ENCODE measurements around the gene PRR20C.
"Not testable (repeated sequence)": the region's sequence is repeated elsewhere in the genome, so short reads cannot be mapped to it uniquely, and the experiment has no call there.

PRR20C gene

GRCh38 chr13:57153761-57154160 lies at the start of gene PRR20C:
PRR20C (plus strand) TSS chr13:57154061; CDS start chr13:57154448, 387 bp downstream.
- H3K4me3 ChIP-seq (ENCODE audit: low read depth, low read length); DNase-seq (ENCODE audit: low read depth): not testable (repeated sequence)

- TF ChIP-seq, protein P1, sequence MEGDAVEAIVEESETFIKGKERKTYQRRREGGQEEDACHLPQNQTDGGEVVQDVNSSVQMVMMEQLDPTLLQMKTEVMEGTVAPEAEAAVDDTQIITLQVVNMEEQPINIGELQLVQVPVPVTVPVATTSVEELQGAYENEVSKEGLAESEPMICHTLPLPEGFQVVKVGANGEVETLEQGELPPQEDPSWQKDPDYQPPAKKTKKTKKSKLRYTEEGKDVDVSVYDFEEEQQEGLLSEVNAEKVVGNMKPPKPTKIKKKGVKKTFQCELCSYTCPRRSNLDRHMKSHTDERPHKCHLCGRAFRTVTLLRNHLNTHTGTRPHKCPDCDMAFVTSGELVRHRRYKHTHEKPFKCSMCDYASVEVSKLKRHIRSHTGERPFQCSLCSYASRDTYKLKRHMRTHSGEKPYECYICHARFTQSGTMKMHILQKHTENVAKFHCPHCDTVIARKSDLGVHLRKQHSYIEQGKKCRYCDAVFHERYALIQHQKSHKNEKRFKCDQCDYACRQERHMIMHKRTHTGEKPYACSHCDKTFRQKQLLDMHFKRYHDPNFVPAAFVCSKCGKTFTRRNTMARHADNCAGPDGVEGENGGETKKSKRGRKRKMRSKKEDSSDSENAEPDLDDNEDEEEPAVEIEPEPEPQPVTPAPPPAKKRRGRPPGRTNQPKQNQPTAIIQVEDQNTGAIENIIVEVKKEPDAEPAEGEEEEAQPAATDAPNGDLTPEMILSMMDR (IDR thresholded peaks at IDR 0.05; ENCODE audit: low read depth, low read length) = no peak
- TF ChIP-seq POLR2A (IDR thresholded peaks at IDR 0.05; ENCODE audit: extremely low read depth, insufficient read length) (no peak), MYC (IDR thresholded peaks at IDR 0.05; ENCODE audit: low read depth, low read length) (no peak), MAX (IDR thresholded peaks at IDR 0.05; ENCODE audit: low read depth, low read length) (no peak)
- DNase-seq (ENCODE audit: low read depth) = no peak
Observed at GRCh38 chr13:57114945-57115344, 38.9 kb upstream of the PRR20C start.

DNA sequence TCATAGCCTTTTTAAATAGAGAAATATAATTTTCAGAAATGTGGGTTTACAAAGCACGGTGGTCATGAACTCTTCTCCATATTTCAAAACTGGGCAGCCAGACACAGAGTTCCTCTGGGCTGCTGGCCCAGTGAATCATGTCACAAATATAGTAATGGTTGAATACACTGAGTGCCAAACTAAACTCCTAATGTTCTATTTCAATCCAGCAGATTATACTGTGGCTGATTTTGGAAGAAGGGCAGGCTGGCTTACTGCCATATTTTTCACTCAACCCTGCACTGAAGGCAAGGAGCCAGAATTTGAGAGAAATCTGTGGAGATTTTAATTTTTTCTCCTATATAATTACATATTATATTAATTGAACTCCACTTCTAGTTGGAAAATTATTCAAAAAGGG lies 30.2 kb upstream of the PRR20C start:
- DNase-seq (ENCODE audit: low read depth) = no peak
- TF ChIP-seq, protein P1 (IDR thresholded peaks at IDR 0.05; ENCODE audit: low read depth, low read length) = no peak
- TF ChIP-seq MYC (IDR thresholded peaks at IDR 0.05; ENCODE audit: low read depth, low read length) (no peak), POLR2A (IDR thresholded peaks at IDR 0.05; ENCODE audit: extremely low read depth, insufficient read length) (no peak), MAX (IDR thresholded peaks at IDR 0.05; ENCODE audit: low read depth, low read length) (no peak)
- H3K4me3 ChIP-seq (ENCODE audit: low read depth, low read length) = no peak overlapping the region

More at GRCh38 chr13:57114945-57115344, 38.9 kb upstream of the PRR20C start:
- H3K4me3 ChIP-seq (ENCODE audit: low read depth, low read length) = no peak overlapping the region

GRCh38 chr13:57128909-57129308 lies 25.0 kb upstream of the PRR20C start:
- no peak for TF ChIP-seq MYC (IDR thresholded peaks at IDR 0.05; ENCODE audit: low read depth, low read length)
- no peak for TF ChIP-seq MAX (IDR thresholded peaks at IDR 0.05; ENCODE audit: low read depth, low read length)
- DNase-seq (ENCODE audit: low read depth) = peak; percentile 9
- H3K4me3 ChIP-seq (ENCODE audit: low read depth, low read length) = no peak overlapping the region

- H3K4me3 ChIP-seq (ENCODE audit: low read depth, low read length) = no peak overlapping the region
- DNase-seq (ENCODE audit: low read depth) = no peak
- no peak for TF ChIP-seq MYC (IDR thresholded peaks at IDR 0.05; ENCODE audit: low read depth, low read length)
- TF ChIP-seq POLR2A (IDR thresholded peaks at IDR 0.05; ENCODE audit: extremely low read depth, insufficient read length) = no peak
- no peak for TF ChIP-seq MAX (IDR thresholded peaks at IDR 0.05; ENCODE audit: low read depth, low read length)
- TF ChIP-seq, protein P1 (IDR thresholded peaks at IDR 0.05; ENCODE audit: low read depth, low read length) = no peak
Observed at GRCh38 chr13:57136093-57136492, 17.8 kb upstream of the PRR20C start.

DNA sequence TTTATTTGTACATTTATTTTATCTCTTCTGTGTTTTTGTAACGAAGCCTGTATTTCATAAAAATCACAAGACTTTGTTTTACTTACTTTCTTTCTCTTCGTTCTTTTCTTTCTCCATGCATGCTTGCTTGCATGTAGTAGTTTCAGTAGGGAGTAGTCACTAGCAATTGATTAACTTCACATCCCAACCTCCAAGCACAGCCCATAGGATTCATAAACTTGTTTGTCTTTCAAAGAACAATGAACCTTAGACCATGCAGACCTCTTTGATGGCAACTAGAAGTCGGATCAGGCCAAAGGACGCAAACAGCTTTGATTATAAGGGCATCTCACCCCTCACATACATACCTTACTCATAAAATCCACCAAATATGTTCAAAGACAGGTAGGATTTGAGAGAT lies 16.3 kb upstream of the PRR20C start:
- DNase-seq (ENCODE audit: low read depth) = no peak
- TF ChIP-seq, protein P1 (IDR thresholded peaks at IDR 0.05; ENCODE audit: low read depth, low read length) = no peak
- TF ChIP-seq MYC (IDR thresholded peaks at IDR 0.05; ENCODE audit: low read depth, low read length) (no peak), POLR2A (IDR thresholded peaks at IDR 0.05; ENCODE audit: extremely low read depth, insufficient read length) (no peak), MAX (IDR thresholded peaks at IDR 0.05; ENCODE audit: low read depth, low read length) (no peak)
- H3K4me3 ChIP-seq (ENCODE audit: low read depth, low read length) = no peak overlapping the region

DNA sequence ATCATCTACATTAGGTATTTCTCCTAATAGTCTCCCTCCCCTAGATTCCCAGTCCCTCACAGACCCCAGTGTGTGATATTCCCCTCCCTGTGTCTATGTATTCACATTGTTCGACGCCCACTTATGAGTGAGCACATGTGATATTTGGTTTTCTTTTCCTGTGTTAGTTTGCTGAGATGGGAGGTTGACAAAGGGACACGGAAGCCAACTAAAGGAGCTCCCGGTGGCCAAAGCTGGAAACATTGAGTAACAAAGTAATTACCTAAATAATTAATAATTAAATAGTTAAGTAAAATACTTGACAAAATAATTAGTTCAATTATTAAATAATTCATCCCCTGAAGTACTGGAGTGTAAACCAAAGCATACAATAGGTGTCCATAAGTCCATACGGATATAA lies 14.9 kb upstream of the PRR20C start:
- no peak overlapping the region for H3K4me3 ChIP-seq (ENCODE audit: low read depth, low read length)
- TF ChIP-seq MAX (IDR thresholded peaks at IDR 0.05; ENCODE audit: low read depth, low read length) (no peak), MYC (IDR thresholded peaks at IDR 0.05; ENCODE audit: low read depth, low read length) (no peak), POLR2A (IDR thresholded peaks at IDR 0.05; ENCODE audit: extremely low read depth, insufficient read length) (no peak)
- TF ChIP-seq, protein P1 (IDR thresholded peaks at IDR 0.05; ENCODE audit: low read depth, low read length) = no peak
- DNase-seq (ENCODE audit: low read depth) = no peak

DNA sequence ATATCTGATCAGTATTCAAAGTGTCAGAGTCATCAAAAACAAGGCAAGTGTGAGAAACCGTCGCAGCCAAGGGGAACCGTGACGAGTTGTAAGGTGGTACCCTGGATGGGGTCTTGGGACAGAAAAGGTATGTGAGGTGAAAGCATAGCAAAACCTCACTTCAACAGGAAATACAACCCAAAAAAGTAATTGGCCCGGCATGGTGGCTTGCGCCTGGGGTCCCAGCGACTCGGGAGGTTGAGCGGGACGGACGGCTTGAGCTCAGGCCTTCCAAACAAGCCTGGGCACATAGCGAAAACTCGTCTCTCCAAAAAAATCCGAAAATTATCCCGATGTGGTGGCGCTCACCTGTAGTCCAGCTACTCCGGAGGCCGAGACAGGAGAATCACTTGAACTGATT lies 14.1 kb upstream of the PRR20C start:
- DNase-seq (ENCODE audit: low read depth) = not testable (repeated sequence)

GRCh38 chr13:57140235-57140968 lies 13.5 kb upstream of the PRR20C start, which contains the start of gene PRR20A:
PRR20A (plus strand) TSS chr13:57140918; CDS start chr13:57141305, 387 bp downstream.
- not testable (repeated sequence) for DNase-seq (ENCODE audit: low read depth); H3K4me3 ChIP-seq (ENCODE audit: low read depth, low read length)

More for the DNA sequence above, 14.1 kb upstream of the PRR20C start:
- H3K4me3 ChIP-seq (ENCODE audit: low read depth, low read length) = not testable (repeated sequence)

Measured in NB4 (cell line).